Mesodermal cell (in vitro differentiated cells): ENCODE measurements around the gene TTC28.
"Not testable (repeated sequence)": the region's sequence is repeated elsewhere in the genome, so short reads cannot be mapped to it uniquely, and the experiment has no call there.

Experiments used
- H3K27ac ChIP-seq: 2 replicates; pipeline ENCODE4 v1.7.0; 2013; ENCODE audit warnings: mild to moderate bottlenecking, low read depth, low read length, moderate library complexity; ENCODE audit not compliant: severe bottlenecking
- H3K36me3 ChIP-seq: 2 replicates; pipeline ENCODE4 v1.7.1; 2013; ENCODE audit warnings: mild to moderate bottlenecking, low read length, moderate library complexity; ENCODE audit not compliant: control insufficient read depth, insufficient read depth
- H3K4me1 ChIP-seq: one replicate; pipeline ENCODE4 v1.7.1; 2013; ENCODE audit warnings: mild to moderate bottlenecking, low read length; ENCODE audit not compliant: insufficient read depth, control insufficient read depth, poor library complexity, severe bottlenecking
- H3K4me3 ChIP-seq: 2 replicates; pipeline ENCODE4 v1.7.0; 2013; ENCODE audit warnings: low read length, control low read depth, mild to moderate bottlenecking; ENCODE audit not compliant: insufficient read depth, poor library complexity, severe bottlenecking; ENCODE audit errors: extremely low read depth
- H3K9me3 ChIP-seq: 2 replicates; pipeline ENCODE4 v1.7.1; 2013; ENCODE audit warnings: mild to moderate bottlenecking, low read length, moderate library complexity; ENCODE audit not compliant: control insufficient read depth
- whole genome bisulfite sequencing, 2 experiments: methylation state at CpG; one replicate each; pipeline ENCODE4 v1.1.5; 2013; ENCODE audit warnings: missing lambda C conversion rate in 2 of 2; ENCODE audit not compliant: insufficient coverage in 2 of 2; 5-methylcytosine and 5-hydroxymethylcytosine counted together

Gene TTC28

DNA sequence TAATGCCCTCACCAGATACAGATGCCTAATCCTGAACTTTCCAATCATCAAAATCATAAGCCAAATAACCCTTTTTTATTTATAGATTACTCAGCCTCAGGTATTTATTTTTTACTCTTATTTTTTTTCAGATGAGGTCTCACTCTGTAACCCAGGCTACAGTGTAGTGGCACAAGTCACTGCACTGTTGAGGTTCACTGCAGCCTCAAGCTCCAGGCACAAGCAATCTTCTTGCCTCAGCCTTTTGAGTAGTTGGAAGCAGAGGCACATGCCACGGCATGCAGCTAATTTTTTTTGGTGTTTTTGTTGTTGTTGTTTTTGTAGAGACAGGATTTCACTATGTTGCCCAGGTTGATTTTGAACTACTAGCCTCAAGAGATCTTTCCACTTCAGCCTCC lies 49.5 kb downstream of the TTC28 start:
- no peak overlapping the region for H3K27ac ChIP-seq
- no CpG with 5 or more reads among the region's 1 CpG for WGBS, 2 experiments

DNA sequence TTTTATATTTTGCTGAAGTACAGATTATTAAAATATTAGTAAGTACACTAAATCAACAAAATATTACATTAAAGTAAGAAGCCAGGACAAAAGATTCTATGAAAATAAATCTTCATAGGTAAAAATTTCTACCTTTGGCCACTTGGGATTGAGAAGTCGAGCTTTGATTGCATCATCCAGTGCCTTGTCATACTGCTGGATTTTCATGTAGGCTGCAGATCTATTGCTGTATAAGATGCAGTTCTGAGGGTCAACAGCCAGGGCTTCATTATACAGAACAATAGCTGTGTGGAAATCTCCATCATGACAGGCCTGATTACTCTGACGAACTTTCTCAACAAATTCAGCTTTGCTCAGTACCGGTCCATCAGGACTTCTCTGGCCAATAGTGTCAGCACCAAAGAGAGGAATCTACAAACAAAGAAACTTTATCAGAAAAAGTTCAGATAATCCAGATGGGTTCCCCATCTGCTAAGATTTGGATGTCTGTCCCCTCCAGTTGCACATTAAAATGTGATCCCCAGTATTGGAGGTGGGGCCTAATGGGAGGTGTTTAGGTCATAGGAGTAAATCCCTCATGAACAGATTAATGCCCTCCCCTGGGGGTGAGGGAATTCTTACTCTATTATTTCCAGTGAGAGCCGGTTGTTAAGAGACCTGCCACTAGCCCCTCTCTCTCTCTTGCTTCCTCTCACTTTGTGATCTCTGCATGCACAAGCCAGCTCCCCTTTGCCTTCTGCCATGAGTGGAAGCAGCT lies 50.0 kb downstream of the TTC28 start:
- Histone ChIP-seq H3K27ac (no peak overlapping the region), H3K4me1 (no peaks in the 10 kb centered on the region), H3K36me3 (peaks cover 4% of the 10 kb centered on the region), H3K9me3 (no peaks in the 10 kb centered on the region), H3K4me3 (no peak overlapping the region)
- 58 to 76% methylated on average over 3 to 4 of the region's 4 CpGs for WGBS, 2 experiments

More for the DNA sequence above, 49.5 kb downstream of the TTC28 start:
- no peaks in the 10 kb centered on the region for H3K4me1 ChIP-seq
- H3K4me3 ChIP-seq = no peak overlapping the region
- H3K9me3 ChIP-seq = no peaks in the 10 kb centered on the region
- H3K36me3 ChIP-seq = peaks cover 4% of the 10 kb centered on the region

DNA sequence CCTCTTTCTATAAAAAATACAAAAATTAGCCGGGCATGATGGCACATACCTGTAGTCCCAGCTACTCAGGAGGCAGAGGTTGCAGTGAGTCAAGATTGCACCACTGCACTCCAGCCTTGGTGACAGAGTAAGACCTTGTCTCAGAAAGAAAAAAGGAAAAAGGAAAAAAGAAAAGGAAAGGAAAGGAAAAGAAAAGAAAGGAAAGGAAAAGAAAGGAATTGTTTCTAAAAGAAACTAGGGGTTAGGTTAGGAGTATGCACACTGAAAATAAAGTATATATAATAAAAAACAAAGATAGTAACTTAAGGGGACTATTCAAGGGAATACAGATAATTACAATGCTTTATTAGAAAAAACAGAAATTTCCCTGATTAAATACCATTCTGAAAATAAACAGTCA lies 50.9 kb downstream of the TTC28 start:
- H3K4me3 ChIP-seq = no peak overlapping the region
- H3K36me3 ChIP-seq = peaks cover 4% of the 10 kb centered on the region
- H3K27ac ChIP-seq = no peak overlapping the region
- no peaks in the 10 kb centered on the region for H3K4me1 ChIP-seq
- H3K9me3 ChIP-seq = no peaks in the 10 kb centered on the region
- 80 to 100% methylated on average over 1 of the region's 1 CpG for WGBS, 2 experiments

DNA sequence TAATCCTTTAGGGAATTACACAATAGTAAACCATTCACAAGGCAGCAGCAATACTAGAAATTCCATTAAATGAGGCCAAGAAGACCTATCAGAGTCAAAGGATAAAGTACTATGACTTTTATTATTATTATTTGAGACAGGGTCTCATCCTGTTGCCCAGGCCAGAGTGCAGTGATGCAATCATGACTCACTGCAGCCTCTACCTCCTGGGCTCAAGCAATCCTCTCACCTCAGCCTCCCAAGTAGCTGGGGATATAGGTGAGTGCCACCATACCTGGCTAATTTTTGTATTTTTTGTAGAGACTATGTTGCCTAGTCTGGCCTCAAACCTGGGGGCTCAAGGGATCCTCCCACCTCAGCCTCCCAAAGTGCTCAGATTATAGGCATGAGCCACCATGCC lies 51.8 kb downstream of the TTC28 start:
- Histone ChIP-seq H3K36me3 (peaks cover 8% of the 10 kb centered on the region), H3K27ac (no peak overlapping the region), H3K9me3 (no peaks in the 10 kb centered on the region), H3K4me1 (no peaks in the 10 kb centered on the region), H3K4me3 (no peak overlapping the region)

DNA sequence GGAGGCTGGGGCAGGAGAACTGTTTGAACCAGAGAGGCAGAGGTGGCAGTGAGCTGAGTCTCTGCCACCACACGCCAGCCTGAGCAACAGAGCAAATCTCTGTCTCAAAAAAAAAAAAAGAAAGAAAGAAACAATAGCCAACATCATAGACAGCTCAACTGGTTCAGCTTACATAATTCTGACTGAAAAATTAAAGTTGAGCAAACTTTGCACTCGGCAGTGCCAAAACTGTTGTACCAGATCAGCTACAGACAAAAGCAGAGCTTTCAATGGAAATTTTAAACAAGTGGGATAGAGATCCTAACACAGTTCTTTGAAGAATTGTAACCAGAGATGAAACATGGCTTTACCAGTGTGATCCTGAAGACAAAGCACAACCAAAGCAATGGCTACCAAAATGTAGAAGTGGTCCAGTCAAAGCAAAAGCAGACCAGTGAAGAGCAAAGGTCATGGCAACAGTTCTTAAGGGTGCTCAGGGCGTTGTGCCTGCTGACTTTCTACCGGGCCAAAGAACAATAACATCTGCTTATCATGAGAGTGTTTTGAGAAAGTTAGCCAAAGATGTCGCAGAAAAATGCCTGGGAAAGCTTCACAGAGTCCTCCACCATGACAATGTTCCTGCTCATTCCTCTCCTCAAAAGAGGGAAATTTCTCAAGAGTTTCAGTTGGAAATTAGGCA lies 59.3 kb downstream of the TTC28 start:
- Histone ChIP-seq H3K9me3 (no peaks in the 10 kb centered on the region), H3K4me1 (no peaks in the 10 kb centered on the region), H3K27ac (no peak overlapping the region), H3K36me3 (peaks cover 4% of the 10 kb centered on the region), H3K4me3 (no peak overlapping the region)
- whole genome bisulfite sequencing, 2 experiments = 93 to 96% methylated on average over 3 to 4 of the region's 5 CpGs

DNA sequence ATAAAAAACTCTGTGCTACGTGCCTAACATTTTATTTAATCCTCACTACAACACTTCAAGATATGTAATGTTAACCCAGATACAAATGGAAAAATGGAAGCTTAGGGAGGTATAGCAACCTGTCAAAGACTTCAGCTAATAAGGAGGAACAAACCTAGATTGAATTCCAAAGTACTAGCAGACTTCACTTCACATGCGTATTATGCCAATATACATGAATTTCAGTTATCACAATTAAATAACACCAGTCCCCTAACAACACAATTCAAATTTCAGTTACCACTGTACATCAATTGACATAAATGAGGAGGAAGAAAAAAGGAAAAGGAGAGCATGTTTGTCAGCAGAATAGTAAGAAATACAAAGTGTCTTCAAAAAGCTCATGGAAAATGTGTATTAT lies 60.4 kb downstream of the TTC28 start:
- H3K27ac ChIP-seq = no peak overlapping the region
- peaks cover 4% of the 10 kb centered on the region for H3K36me3 ChIP-seq
- no peaks in the 10 kb centered on the region for H3K9me3 ChIP-seq
- no peaks in the 10 kb centered on the region for H3K4me1 ChIP-seq
- no CpG with 5 or more reads among the region's 2 CpGs for WGBS, 2 experiments
- no peak overlapping the region for H3K4me3 ChIP-seq

DNA sequence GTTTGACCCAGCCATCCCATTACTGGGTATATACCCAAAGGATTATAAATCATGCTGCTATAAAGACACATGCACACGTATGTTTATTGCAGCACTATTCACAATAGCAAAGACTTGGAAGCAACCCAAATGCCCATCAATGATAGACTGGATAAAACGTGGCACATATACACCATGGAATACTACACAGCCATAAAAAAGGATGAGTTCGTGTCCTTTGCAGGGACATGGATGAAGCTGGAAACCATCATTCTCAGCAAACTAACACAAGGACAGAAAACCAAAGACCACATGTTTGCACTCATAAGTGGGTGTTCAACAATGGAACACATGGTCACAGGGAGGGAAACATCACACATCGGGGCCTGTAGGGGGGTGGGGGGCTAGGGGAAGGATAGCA lies 64.2 kb downstream of the TTC28 start:
- no CpG with 5 or more reads among the region's 4 CpGs for WGBS, 2 experiments

DNA sequence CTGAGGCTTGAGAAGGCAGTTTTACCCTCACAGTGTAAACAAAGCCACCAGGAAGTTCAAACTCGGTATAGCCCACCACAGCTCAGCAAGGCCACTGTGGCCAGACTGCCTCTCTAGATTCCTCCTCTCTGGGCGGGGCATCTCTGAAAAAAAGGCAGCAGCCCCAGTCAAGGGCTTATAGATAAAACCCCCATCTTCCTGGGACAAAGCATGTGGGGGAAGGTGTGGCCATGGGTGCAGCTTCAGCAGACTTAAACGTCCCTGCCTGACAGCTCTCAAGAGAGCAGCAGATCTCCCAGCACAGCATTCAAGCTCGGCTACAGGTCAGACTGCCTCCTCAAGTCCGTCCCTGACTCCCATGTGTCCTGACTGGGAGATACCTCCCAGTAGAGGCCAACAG lies 69.7 kb downstream of the TTC28 start:
- H3K36me3 ChIP-seq = no peaks in the 10 kb centered on the region
- H3K4me1 ChIP-seq = peaks cover 2% of the 10 kb centered on the region
- H3K27ac ChIP-seq = no peak overlapping the region
- H3K4me3 ChIP-seq = no peak overlapping the region
- 78 to 88% methylated on average over 1 to 4 of the region's 5 CpGs for WGBS, 2 experiments
- H3K9me3 ChIP-seq = no peaks in the 10 kb centered on the region

More for the DNA sequence above, 64.2 kb downstream of the TTC28 start:
- H3K4me3 ChIP-seq, H3K9me3 ChIP-seq, H3K4me1 ChIP-seq, H3K27ac ChIP-seq, H3K36me3 ChIP-seq: not testable (repeated sequence)

DNA sequence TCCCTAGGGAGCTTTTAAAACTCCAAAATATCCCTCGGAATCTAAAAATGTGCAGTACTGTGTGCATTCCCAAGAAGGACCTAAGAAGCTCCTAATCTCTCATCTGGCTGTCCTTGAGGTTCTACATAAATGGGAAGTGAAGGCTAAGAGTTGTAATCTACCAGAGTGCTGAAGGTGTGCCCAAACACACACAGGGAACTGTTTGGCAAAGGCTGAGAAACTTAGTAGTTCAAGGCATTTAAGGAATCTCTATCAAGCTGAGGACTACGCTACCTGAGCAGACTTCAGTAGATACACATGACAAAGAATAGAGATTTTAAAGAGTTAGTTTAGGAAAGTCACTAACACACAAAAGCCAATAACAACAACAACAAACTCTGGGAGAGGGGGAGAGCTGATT lies 71.1 kb downstream of the TTC28 start:
- H3K4me1 ChIP-seq = peaks cover 2% of the 10 kb centered on the region
- no peak overlapping the region for H3K27ac ChIP-seq
- H3K9me3 ChIP-seq = no peaks in the 10 kb centered on the region
- H3K4me3 ChIP-seq = no peak overlapping the region
- H3K36me3 ChIP-seq = no peaks in the 10 kb centered on the region
- WGBS, 2 experiments = 100% methylated on average over 1 of the region's 2 CpGs; no CpG with 5 or more reads in 1 of the 2 experiments

DNA sequence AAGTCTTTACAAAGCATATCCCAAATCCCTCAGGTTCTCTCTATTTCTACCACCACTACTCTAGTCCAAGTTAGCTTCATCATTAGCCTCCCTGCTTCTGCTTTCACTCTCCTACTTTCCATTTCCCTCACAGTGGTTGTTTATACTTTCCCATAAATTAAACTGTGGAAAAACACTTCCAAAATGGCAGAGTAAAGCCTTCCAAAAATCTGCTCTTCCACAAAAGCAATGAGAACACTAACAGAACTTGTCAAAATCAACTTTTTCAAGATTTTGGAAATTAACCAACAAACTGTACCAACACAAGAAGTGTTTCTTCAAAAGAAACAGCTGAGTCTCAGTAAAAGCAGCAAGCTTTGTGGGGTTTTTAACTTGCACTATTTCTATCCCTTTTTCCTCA lies 71.8 kb downstream of the TTC28 start:
- H3K4me3 ChIP-seq = no peak overlapping the region
- no peaks in the 10 kb centered on the region for H3K36me3 ChIP-seq
- H3K27ac ChIP-seq = peak overlapping the region; percentile 53
- H3K4me1 ChIP-seq = peaks cover 2% of the 10 kb centered on the region
- H3K9me3 ChIP-seq = no peaks in the 10 kb centered on the region
